Stimulated activated CD8-positive, alpha-beta memory T cell treated with anti-CD3 and anti-CD28 coated beads, Interleukin-15, amount 100 ng/mL, for 1 hour (primary cell): ENCODE data around the gene OR7C2.
"Not testable (repeated sequence)": the region's sequence is repeated elsewhere in the genome, so short reads cannot be mapped to it uniquely, and the experiment has no call there.

Experiments used
- DNase-seq: peaks from one replicate; pipeline ENCODE4 v3.0.0-alpha.2; 2020; ENCODE audit warnings: low read depth

Gene OR7C2

GRCh38 chr19:14941189-14941588 lies at the start of gene OR7C2:
Gene OR7C2, plus strand, starts transcription at chr19:14941489. Its CDS starts 0 bp downstream, at chr19:14941489.
- DNase-seq, result no peak

- no peak for DNase-seq
Observed at GRCh38 chr19:14901675-14902260, 39.5 kb upstream of the OR7C2 start.

- DNase-seq, result no peak
Observed at GRCh38 chr19:14906711-14907110, 34.6 kb upstream of the OR7C2 start.

GRCh38 chr19:14915116-14915515 lies 26.2 kb upstream of the OR7C2 start:
- no peak for DNase-seq

DNA sequence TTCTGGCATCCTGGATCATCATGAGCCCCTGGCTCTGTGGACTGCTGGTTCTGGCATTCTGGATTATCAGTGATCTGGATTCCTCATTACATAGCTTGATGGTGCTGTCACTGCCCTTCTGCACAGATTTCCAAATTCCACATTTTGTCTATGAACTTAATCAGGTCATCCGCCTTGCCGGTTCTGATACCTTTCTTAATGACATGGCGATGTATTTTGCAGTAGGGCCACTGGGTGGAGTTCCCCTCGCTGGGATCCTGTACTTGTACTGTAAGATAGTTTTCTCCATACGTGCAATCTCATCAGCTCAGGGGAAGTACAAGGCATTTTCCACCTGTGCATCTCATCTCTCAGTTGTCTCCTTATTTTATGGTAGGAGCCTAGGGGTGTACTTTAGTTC lies 24.4 kb upstream of the OR7C2 start:
- DNase-seq, result no peak

DNA sequence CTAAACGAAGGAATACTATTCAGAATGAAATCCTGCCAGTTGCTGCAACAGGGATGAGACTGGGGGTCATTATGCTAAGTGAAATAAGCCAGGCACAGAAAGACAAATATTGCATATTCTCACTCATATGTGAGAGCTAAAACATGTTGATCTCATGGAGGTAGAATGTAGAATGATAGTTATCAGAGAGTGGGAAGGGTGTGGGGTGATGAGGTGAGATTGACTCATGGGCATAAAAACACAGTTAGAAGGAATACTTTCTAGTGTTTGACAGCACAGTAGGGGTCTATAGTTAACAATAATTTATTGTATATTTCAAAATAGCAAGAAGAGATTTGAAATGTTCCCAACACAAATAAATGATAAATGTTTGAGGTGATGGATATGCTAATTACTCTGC lies 7.8 kb upstream of the OR7C2 start:
- DNase-seq, result no peak

DNA sequence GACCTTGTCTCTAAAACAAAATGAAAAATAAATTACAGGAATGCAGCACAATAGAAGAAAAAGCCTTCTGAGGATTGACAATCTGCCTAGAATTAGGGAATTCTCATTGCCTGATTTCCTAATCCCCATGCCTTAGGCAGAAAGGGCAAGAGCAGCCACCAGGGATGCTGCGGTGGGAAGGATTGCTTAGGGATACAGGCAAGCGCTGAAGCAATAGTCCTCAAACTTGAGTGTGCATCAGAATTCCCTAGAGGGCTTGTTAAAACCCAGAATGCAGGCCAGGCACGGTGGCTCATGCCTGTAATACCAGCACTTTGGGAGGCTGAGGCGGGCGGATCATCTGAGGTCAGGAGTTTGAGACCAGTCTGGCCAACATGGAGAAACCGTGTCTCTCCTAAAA lies 1.0 kb upstream of the OR7C2 start:
- no peak for DNase-seq

DNA sequence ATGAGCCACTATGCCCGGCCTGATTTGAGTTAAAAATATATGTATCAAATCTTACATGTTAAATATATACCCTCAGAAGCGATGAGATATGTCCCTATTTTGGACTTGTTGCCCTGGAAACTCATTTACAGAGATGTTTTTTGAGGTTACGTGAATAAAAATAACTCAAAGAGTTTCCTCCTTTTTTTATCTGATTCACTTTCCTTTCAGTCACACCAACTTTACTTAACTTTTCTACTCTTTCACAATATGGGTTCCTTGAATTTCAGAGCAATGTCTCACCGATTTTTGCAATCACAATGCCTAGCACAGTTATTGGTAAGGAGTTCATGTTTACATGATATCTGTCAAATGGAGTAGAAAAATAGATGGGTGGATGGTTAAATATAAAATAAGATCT lies 2.3 kb downstream of the OR7C2 start:
- DNase-seq, result no peak

DNA sequence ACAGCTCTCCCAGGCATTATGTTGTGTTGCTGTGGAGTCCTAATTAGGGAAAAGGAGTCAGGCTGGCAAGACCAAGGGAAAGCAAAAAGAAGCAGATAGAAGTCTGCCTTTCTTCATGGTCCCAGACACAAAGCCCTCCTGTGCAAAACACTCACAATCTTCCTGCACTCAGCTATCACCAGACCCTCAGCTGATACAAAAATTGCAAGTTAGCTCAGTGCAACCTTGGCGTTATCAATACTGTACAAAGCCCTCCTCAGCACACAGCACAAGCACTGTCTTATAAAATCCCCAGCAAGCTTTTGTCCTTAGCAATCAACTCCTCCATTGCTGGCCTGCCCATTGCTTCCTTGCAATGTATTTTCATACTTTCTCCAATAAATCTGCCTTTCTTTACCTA lies 3.2 kb downstream of the OR7C2 start:
- DNase-seq, result no peak

GRCh38 chr19:14949413-14949812 lies 8.1 kb downstream of the OR7C2 start:
- not testable (repeated sequence) for DNase-seq

- DNase-seq, result no peak
Observed at GRCh38 chr19:14949876-14950275, 8.6 kb downstream of the OR7C2 start.

GRCh38 chr19:14950421-14950820 lies 9.1 kb downstream of the OR7C2 start:
- no peak for DNase-seq

GRCh38 chr19:14952767-14953166 lies 11.5 kb downstream of the OR7C2 start:
- DNase-seq, result no peak

GRCh38 chr19:14954071-14954655 lies 12.9 kb downstream of the OR7C2 start:
- DNase-seq, result no peak

DNA sequence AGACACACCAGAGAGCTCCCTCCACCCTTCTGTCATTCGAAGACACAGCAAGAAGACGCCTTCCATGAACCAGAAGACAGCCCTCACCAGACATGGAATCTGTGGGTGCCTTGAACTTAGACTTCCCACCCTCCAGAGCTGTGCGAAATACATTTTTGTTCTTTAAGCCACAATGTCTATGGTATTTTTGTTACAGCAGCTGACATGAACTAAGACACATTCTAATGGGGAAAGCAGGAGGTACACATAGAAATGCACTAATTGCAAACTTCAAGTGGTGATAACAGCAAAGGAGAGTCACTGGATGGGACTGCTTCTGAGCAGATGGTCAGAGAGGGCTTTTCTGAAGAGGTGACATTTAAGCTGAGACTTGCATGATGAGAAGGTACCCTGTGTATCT lies 16.2 kb downstream of the OR7C2 start:
- no peak for DNase-seq

GRCh38 chr19:14959263-14959662 lies 18.0 kb downstream of the OR7C2 start:
- no peak for DNase-seq

GRCh38 chr19:14961956-14962685 lies 20.8 kb downstream of the OR7C2 start:
- DNase-seq, result no peak

DNA sequence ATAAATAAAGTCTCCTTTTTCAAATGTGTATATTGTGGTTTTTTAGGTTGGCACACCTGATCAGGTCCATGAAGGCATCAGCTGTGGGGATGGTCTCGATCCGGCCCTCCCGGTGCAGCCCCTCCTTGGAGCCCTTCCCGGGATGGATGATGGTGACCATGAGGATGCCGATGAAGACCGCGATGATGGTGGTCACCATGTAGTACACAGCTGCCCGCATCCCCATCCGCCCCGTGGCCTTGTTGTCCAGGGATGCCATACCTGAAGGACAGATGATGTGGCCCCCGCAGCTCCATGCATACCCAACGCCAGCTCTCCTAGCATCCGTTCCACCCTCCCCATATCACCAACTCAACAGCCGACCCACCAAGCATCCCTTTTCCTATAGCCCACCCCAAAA lies 27.0 kb downstream of the OR7C2 start:
- DNase-seq, result no peak

GRCh38 chr19:14971474-14971873 lies 30.2 kb downstream of the OR7C2 start:
- DNase-seq, result no peak

- DNase-seq, result no peak
Observed at GRCh38 chr19:14972676-14973075, 31.4 kb downstream of the OR7C2 start.

DNA sequence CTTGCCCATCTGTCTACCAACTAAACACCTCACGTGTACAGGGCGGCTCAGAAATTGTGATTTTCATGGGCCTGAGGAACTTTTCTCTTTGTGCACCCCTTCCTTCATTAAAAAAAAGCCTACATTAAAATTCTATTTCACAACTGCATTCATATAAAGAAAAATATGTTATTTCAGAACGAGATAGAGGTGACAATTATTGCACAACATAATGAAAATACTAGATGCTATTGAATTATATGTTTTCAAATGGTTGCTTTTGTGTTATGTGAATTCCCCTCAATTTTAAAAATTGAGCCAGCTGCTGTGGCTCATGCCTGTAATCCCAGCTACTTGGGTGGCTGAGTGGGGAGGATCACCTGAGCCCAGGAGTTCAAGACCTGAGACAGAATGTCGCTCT lies 33.2 kb downstream of the OR7C2 start:
- no peak for DNase-seq

GRCh38 chr19:14977128-14977527 lies 35.8 kb downstream of the OR7C2 start:
- DNase-seq, result no peak

GRCh38 chr19:14978161-14978776 lies 37.0 kb downstream of the OR7C2 start:
- no peak for DNase-seq
